Measurements from ENCODE around the gene OPN1SW.
A peak's percentile ranks its signal among the peaks of the same experiment; 100 is the strongest.

OPN1SW gene

DNA sequence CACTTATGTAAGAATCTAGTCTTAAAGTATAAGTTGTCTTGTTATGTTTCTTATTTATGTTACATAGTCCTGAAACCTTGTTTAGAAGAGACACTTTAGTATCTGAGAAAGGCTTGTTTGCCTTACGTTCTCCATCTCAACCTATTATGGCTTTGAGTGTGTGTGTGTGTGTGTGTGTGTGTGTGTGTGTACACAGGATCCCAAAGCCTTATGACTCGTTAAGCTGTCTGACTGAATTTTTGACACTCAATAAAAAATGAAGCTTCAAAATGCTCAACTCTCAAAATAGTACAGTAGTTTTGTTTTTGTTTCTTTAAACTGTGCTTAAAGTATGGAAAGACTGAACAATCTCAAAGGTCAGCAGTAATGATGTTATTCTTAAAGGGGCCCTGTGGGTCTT is 18.4 kb downstream of the OPN1SW start:
- no peak for DNase-seq (ENCODE audit: low read depth)

DNA sequence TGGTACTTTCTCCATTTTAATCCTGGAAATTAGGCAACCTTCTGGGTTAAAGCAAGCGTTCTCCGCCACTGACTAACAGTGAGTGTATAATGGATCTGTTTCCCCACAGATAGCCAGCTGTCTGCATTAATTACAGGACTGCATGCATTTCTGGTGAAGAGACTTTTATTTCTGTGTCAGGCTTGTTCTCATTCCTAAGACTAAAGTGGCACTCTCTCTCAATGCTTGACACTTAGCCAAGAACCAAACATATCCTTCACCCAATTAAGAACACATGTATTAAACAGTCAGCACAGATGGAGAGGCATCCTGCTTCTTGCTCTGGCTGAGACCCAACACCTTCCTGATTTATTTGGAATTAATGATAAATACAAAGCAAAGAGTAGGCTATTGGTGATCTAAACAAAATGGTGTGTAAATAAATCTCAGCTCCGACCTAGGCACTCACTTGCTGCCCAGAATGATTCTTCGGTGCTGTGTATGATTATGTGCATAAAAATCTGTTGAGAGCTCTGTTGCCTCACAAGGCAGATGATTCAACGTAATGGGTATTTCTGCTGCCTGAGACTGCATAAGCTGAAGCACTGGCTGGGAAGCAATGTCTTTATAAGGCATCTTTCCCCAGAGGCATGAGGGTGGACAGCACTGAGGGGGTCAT is 19.6 kb downstream of the OPN1SW start:
- no peak for DNase-seq (ENCODE audit: low read depth)

DNA sequence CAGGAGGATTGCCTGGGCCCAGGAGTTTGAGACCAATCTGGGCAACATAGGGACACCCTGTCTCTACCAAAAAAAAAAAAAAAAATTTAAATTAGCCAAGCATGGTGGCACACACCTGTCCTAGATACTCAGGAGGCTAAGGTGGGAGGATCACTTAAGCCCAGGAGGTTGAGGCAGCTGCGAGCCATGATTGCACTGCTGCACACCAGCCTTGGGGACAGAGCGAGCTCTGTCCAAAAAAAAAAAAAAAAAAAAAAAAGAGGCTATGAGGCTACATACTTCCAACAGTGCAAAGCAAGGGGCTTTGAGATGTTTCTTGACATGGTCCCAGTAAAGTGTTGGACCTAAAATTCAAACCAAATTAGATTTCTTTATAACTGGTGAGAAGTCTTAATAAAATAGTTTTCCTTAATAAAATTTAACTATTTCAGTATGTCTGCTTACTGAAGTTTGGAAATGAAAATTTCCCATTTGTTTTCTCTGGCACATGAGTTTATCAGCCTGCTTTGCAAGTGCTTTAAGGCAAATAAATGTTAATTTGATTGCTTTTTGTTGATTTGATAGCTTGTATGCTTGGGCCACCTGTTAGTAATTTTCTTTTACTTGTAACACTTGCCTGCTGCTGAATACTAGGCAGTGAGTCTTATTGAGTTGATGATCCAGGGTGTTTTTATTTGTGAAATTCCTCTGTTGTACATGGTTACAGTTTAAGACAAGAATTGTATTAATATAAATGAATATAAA is 20.3 kb downstream of the OPN1SW start:
- DNase-seq (ENCODE audit: low read depth) = no peak

DNA sequence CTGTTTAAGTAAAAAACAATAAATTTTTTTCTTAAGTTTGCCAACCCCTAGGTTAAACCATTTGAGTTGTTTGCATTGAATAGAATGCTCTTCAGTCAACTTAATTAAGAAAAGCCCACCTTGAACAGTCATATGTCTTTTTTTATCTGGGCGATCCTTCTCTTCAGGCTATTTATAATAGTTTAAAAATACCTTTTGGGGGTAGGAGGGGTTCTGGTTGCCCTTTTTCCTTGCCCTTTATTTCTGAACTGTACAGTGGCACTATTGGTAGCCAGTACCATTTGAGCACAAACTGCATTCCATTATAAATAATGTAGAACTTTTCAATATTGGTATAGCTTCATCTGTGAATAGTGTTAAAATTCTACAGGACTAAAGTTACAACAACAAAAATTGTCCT is 23.3 kb downstream of the OPN1SW start:
- DNase-seq (ENCODE audit: low read depth) = no peak

GRCh38 chr7:128747327-128748079 is 28.1 kb downstream of the OPN1SW start:
- no peak for DNase-seq (ENCODE audit: low read depth)

- DNase-seq (ENCODE audit: low read depth) = no peak
Observed at GRCh38 chr7:128745706-128746105, 29.9 kb downstream of the OPN1SW start.

GRCh38 chr7:128744366-128744905 is 31.2 kb downstream of the OPN1SW start:
- DNase-seq (ENCODE audit: low read depth) = no peak

- no peak for DNase-seq (ENCODE audit: low read depth)
Observed at GRCh38 chr7:128743112-128743772, 32.4 kb downstream of the OPN1SW start.

DNA sequence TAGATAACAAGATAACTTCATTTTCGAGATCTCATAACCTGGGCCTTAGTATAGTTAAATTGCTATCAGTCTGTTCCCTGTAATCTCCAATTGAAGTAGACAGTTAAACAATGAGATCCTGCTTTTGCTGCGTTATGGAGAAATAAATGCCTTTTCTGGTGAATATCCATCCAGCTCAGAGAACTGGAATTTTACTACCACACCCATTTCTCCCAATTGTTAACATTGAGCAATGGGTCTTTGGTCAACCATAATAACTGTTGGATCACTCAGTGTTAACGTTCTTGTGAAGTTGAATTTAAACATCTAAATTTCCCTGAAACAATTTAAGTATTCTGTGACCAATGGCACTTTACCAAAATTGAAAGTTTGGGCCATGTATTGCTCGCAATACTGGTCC is 33.4 kb downstream of the OPN1SW start:
- no peak for DNase-seq (ENCODE audit: low read depth)

GRCh38 chr7:128741491-128741890 is 34.1 kb downstream of the OPN1SW start:
- DNase-seq (ENCODE audit: low read depth) = no peak

GRCh38 chr7:128740996-128741395 is 34.6 kb downstream of the OPN1SW start:
- no peak for DNase-seq (ENCODE audit: low read depth)

DNA sequence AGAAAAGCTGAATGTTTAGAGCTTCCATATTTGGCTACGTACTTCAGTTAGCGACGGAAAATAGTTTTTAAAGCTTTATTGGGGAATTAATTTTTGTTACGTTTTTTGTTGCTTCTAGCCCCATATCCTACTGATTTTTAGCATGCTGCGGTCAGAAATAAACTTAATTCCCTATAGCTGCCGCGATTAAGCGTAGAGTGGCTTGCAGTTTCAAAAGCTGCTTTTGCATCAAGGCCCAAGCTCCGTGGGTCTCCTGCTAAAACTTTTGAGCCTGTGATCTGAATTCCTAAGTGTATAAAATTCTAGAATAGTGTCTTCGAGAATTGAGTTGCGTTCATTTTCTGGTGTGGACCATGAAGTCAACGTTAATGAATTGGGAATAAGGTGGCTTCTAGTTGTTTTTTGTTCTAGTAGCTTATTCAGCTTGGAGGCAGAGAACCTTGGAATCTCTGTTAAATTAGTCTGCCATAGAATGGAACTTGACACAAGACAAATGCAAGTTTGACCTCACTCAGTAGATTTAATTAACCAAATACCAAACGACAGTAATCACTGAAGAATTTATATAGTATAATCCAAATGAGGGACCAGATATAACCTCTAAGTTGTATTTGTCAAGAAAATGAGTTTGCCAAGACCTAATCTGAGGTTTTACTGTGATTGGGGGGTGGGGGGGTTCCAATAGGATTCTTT is 35.5 kb downstream of the OPN1SW start:
- no peak for DNase-seq (ENCODE audit: low read depth)

DNA sequence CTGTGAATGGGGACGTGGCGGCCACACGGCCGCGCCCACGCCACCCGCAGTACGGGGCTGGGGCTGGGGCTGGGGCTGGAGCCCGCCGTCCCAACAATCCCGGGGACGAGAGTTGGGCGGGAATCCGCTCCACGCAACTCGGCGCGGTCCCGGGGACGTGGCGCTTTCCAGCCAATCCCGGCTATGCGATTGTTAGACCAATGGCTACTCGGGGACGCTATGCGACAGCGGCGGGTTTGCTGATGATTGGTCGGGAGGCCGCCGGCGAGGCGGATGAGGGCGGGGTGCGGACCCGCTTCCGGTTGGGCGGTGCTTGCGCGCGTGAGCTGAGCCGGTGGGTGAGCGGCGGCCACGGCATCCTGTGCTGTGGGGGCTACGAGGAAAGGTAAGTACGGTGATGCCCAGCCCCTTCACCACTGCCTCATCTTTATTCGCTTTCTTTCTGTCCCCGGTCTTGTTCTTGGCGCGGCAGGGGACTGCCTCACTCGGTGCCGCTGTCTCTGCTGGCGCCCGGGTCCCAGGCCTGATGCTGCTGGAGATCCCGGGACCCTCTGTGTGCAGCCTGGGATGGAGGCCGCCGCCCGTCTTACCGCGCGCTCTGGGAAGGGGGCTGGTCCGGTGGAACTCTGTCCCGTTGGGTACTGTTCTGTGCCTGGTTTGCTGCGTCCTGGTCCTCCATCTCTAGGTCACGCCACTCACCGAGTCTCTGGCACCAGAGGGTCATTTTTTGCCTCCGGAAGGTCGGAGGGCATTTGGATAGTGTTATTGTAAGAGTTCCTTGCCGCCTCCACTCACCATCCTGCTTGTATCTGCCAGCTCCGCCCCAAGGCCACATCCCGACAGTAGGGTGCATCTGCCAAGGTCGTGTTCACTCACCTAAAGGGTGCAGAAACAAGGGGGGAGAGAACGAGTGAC is 36.3 kb downstream of the OPN1SW start, which contains the start of gene CALU:
Gene CALU, plus strand, starts transcription at position 312 of the 915 bp plus-strand sequence. CDS start 9,225 bp downstream, outside the sequence.
- peak; percentile 88 for DNase-seq (ENCODE audit: low read depth)

DNA sequence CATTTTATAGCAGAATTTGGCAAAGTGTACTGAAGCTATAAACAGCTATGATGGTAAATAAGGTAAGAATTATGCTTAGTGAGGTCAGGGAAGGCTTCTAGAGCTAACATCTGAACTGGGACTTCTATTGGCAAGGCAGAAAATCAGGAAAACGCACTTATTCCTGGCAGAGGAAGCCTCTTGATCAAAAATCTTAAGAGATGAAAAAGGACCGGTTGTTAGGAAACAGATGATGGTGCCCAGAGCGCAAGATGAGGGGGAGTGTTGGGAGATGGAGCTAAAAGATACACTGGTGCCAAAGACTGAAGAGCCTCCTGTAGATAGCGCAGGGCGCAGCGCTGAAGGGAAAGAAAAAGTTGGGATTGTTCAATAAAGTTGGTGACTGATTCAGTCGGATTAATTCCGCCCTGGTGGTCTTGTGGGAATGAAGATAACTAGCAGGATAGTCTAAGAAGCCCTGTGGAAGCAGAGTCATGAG is 37.0 kb downstream of the OPN1SW start:
- DNase-seq (ENCODE audit: low read depth) = no peak

DNA sequence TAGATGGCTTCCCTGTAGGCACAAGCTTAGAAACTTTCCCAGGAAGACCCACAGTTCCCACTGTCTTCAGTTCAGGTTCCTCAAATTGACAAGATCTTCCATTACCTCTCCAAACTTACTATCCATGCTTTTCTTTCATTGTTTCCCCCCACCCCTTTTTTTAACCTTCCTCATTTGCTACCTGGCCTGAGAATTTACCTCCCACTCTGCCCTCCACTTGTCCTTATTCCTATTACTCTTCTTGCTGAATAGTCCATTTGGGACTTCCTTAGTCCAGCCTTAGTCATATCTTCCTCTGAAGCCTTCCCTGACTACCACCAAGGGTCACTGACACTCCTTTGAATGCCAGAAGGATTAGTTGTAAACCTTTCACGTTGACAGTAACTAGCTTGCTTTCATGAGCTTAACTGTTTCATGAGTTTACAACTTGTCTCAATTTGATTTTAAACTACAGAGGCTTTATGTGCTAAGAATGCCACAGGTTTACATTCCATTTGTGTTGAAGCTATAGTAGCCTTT is 37.7 kb downstream of the OPN1SW start:
- no peak for DNase-seq (ENCODE audit: low read depth)

DNA sequence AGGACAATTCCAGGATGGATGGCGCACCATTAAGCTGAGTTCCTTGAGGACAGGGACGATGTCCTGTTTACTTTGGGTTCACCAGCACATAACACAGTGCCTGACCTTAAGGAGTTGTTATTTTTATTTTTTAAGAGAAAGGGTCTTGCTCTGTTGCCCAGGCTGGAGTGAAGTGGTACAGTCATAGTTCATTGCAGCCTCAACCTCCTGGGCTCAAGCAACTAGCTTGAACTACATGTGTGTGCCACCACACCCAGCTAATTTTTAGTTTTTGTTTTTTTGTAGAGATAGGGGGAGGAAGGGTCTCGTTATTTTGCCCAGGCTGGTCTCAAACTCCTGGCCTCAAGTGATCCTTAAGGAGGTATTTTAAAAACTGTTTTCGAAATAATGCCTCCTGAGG is 38.2 kb downstream of the OPN1SW start:
- DNase-seq (ENCODE audit: low read depth) = no peak

- DNase-seq (ENCODE audit: low read depth) = no peak
Observed at GRCh38 chr7:128735436-128735835, 40.2 kb downstream of the OPN1SW start.

DNA sequence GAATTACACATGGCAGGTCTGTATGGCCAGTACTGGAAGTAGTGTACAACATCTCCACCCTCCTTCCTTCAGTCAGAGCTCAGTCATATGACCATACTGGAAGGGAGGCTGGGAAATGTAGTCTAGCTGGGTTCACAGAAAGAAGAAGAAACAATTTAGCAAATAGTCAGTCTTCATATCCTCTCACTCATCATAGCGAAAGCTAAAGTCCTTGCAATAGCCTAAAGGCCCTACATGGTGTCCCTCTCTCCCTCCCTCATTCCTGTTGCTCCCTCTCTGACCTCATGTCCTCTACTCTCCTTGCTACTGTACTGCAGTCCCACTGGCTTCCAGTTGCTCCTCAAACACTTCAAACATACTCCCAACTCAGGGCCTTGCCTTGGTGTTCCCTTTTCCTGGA is 40.7 kb downstream of the OPN1SW start:
- no peak for DNase-seq (ENCODE audit: low read depth)

DNA sequence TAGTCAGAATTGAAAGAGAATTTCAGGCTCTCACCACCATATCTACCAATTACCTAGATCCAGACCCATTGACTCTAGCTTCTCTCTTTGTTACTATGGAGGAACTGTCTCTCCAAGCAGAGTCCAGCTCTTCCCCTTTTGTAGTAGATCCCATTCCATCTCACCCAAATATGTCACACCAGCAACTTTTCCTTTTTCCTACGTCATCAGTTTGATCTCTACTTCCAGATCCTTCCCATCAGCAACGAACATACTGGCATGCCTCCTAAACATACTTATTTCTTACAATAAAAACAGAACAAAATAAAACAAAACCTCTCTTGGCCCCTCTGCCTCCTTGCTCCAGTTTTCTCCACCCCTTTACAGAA is 42.3 kb downstream of the OPN1SW start:
- no peak for DNase-seq (ENCODE audit: low read depth)

Data from stimulated activated CD4-positive, alpha-beta T cell treated with anti-CD3 and anti-CD28 coated beads, Interleukin-2, amount 100 ng/mL, for 4 hours (primary cell).